SK-N-SH treated with all-trans-retinoic acid at 6 μM for 48 hours (cell line): ENCODE data around the gene ADH1C.

Experiments used
- ATAC-seq: fragments of 200-7000 bp; cut with Tn5 transposase; 3 replicates; pipeline ENCODE4 v1.9.1; 2020; ENCODE audit warnings: mild to moderate bottlenecking, moderate library complexity
- ARNTL ChIP-seq: fragments of 450-650 bp; formaldehyde crosslinking; IDR thresholded peaks from 2 replicates; pipeline ENCODE4 v1.5.0; 2020; ENCODE audit warnings: low read depth, mild to moderate bottlenecking, moderate library complexity, borderline replicate concordance
- BACH2 ChIP-seq: fragments of 250-450 bp; sonication (Bioruptor Pico); IDR thresholded peaks from 2 replicates; pipeline ENCODE4 v1.9.0; 2021; ENCODE audit warnings: mild to moderate bottlenecking, borderline replicate concordance
- CSDC2 ChIP-seq: fragments of 250-450 bp; sonication (Bioruptor Pico); IDR thresholded peaks from 2 replicates; pipeline ENCODE4 v1.5.0; 2020; ENCODE audit warnings: mild to moderate bottlenecking, moderate library complexity
- ESRRG ChIP-seq: fragments of 250-450 bp; sonication (Bioruptor Pico); IDR thresholded peaks from 2 replicates; pipeline ENCODE4 v1.6.1; 2021; ENCODE audit warnings: mild to moderate bottlenecking
- GLIS3 ChIP-seq: fragments of 250-450 bp; sonication (Bioruptor Pico); IDR thresholded peaks from 2 replicates; pipeline ENCODE4 v1.5.0; 2020; ENCODE audit warnings: mild to moderate bottlenecking, moderate library complexity
- ISL1 ChIP-seq: fragments of 250-450 bp; sonication (Bioruptor Pico); IDR thresholded peaks from 2 replicates; pipeline ENCODE4 v2.1.2; 2022; ENCODE audit warnings: mild to moderate bottlenecking, moderate library complexity
- OSR1 ChIP-seq: fragments of 250-450 bp; sonication (Bioruptor Pico); IDR thresholded peaks from 2 replicates; pipeline ENCODE4 v1.8.0; 2022; ENCODE audit warnings: moderate library complexity, mild to moderate bottlenecking, inconsistent platforms
- RARB ChIP-seq: fragments of 250-450 bp; sonication (Bioruptor Pico); IDR thresholded peaks from 2 replicates; pipeline ENCODE4 v1.8.0; 2021; ENCODE audit warnings: mild to moderate bottlenecking, moderate library complexity
- SNAI2 ChIP-seq: fragments of 250-450 bp; sonication (Bioruptor Pico); IDR thresholded peaks from 2 replicates; pipeline ENCODE4 v1.5.0; 2020; ENCODE audit warnings: mild to moderate bottlenecking, moderate library complexity
- TCF4 ChIP-seq: fragments of 250-450 bp; sonication (Bioruptor Pico); IDR thresholded peaks from 2 replicates; pipeline ENCODE4 v1.8.0; 2021; ENCODE audit warnings: mild to moderate bottlenecking, moderate library complexity, borderline replicate concordance
- TOX ChIP-seq: fragments of 250-450 bp; sonication (Bioruptor Pico); IDR thresholded peaks from 2 replicates; pipeline ENCODE4 v1.8.0; 2021; ENCODE audit warnings: mild to moderate bottlenecking, moderate library complexity, borderline replicate concordance
- TSHZ2 ChIP-seq: fragments of 250-450 bp; sonication (Bioruptor Pico); IDR thresholded peaks from 2 replicates; pipeline ENCODE4 v1.5.0; 2020; ENCODE audit warnings: mild to moderate bottlenecking, moderate library complexity
- ZC3H10 ChIP-seq: fragments of 250-450 bp; sonication (Bioruptor Pico); IDR thresholded peaks from 2 replicates; pipeline ENCODE4 v1.5.1; 2021; ENCODE audit warnings: mild to moderate bottlenecking, moderate library complexity
- ZFP3 ChIP-seq: fragments of 250-450 bp; sonication (Bioruptor Pico); IDR thresholded peaks from 2 replicates; pipeline ENCODE4 v1.5.0; 2020; ENCODE audit warnings: mild to moderate bottlenecking, moderate library complexity
- ZFP30 ChIP-seq: fragments of 450-650 bp; formaldehyde crosslinking; IDR thresholded peaks from 2 replicates; pipeline ENCODE4 v1.5.0; 2022; ENCODE audit warnings: mild to moderate bottlenecking, moderate library complexity
- ZNF565 ChIP-seq: fragments of 450-650 bp; formaldehyde crosslinking; conservative IDR thresholded peaks from 2 replicates; pipeline ENCODE4 v1.5.0; 2020; ENCODE audit warnings: low read depth, mild to moderate bottlenecking, moderate library complexity
- ZNF70 ChIP-seq: fragments of 450-650 bp; formaldehyde crosslinking; IDR thresholded peaks from 2 replicates; pipeline ENCODE4 v1.5.0; 2020; ENCODE audit warnings: mild to moderate bottlenecking, moderate library complexity
- TF ChIP-seq, protein P1 (sequence below): fragments of 250-450 bp; sonication (Bioruptor Pico); IDR thresholded peaks from 2 replicates; pipeline ENCODE4 v1.8.0; 2020; ENCODE audit warnings: mild to moderate bottlenecking, moderate library complexity, borderline replicate concordance
- TF ChIP-seq, protein P2 (sequence below): fragments of 250-450 bp; sonication (Bioruptor Pico); IDR thresholded peaks from 2 replicates; pipeline ENCODE4 v1.5.1; 2021; ENCODE audit warnings: mild to moderate bottlenecking, moderate library complexity
- TF ChIP-seq, protein P3 (sequence below): fragments of 250-450 bp; sonication (Bioruptor Pico); IDR thresholded peaks from 2 replicates; pipeline ENCODE4 v1.8.0; 2021; ENCODE audit warnings: low read depth, mild to moderate bottlenecking, moderate library complexity, borderline replicate concordance
- TF ChIP-seq, protein P4 (sequence below): fragments of 250-450 bp; sonication (Bioruptor Pico); IDR thresholded peaks from 2 replicates; pipeline ENCODE4 v1.5.1; 2020; ENCODE audit warnings: low read depth, mild to moderate bottlenecking, moderate library complexity

ADH1C gene

DNA sequence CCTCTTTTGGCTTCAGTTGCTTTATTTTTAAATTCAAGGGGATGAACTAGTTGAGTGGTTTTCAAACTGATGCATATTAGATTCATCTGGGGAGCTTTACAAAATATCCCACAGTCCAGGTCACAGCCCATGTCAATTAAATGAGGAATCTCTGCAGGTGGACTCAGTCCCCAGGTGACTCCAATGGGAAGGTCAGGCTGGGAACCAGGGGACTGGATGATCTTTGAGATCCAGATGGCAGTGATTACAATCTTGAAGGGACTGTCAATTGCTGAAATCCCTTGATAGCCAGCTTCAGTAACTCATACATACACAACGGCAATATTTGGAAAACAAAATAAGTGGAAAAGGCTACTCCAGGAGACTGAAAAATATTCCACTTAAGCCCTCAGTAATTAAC is 38.3 kb downstream of the ADH1C start (continued):
- TF ChIP-seq, protein P1, sequence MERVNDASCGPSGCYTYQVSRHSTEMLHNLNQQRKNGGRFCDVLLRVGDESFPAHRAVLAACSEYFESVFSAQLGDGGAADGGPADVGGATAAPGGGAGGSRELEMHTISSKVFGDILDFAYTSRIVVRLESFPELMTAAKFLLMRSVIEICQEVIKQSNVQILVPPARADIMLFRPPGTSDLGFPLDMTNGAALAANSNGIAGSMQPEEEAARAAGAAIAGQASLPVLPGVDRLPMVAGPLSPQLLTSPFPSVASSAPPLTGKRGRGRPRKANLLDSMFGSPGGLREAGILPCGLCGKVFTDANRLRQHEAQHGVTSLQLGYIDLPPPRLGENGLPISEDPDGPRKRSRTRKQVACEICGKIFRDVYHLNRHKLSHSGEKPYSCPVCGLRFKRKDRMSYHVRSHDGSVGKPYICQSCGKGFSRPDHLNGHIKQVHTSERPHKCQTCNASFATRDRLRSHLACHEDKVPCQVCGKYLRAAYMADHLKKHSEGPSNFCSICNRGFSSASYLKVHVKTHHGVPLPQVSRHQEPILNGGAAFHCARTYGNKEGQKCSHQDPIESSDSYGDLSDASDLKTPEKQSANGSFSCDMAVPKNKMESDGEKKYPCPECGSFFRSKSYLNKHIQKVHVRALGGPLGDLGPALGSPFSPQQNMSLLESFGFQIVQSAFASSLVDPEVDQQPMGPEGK (CRISPR knock-in tag), result no peak
- TF ChIP-seq SNAI2 (CRISPR knock-in tag) (no peak), GLIS3 (CRISPR knock-in tag) (no peak), ESRRG (CRISPR knock-in tag) (no peak), ISL1 (CRISPR knock-in tag) (no peak), TCF4 (CRISPR knock-in tag) (no peak)

DNA sequence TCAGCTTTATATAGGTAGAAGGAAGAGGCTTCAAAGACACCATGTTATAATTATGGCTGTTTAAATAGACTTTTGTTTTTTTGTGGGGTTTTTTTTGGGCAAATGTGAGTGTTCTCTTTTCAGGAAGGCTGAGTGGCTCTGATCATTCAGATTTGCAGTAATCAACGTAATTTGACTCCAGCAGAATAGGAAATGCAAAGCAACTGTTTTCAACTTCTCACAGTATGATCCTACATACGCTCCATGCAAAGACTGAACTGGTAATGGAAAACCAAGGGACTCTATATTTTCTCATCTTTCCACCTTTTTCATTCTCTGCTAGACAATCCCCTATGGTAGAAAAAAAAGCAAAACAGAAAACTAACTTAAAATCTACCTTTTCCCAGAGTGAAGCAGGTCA is 42.2 kb downstream of the ADH1C start:
- TF ChIP-seq ZNF565 (no peak), RARB (CRISPR knock-in tag) (no peak), ZC3H10 (no peak), ISL1 (CRISPR knock-in tag) (no peak), ZFP3 (CRISPR knock-in tag) (no peak), ARNTL (CRISPR knock-in tag) (no peak), ZFP30 (CRISPR knock-in tag) (no peak), OSR1 (CRISPR knock-in tag) (no peak), GLIS3 (CRISPR knock-in tag) (no peak), CSDC2 (CRISPR knock-in tag) (no peak), ZNF70 (CRISPR knock-in tag) (no peak), BACH2 (CRISPR knock-in tag) (no peak), TSHZ2 (CRISPR knock-in tag) (no peak), ESRRG (CRISPR knock-in tag) (no peak)
- TF ChIP-seq, protein P2, sequence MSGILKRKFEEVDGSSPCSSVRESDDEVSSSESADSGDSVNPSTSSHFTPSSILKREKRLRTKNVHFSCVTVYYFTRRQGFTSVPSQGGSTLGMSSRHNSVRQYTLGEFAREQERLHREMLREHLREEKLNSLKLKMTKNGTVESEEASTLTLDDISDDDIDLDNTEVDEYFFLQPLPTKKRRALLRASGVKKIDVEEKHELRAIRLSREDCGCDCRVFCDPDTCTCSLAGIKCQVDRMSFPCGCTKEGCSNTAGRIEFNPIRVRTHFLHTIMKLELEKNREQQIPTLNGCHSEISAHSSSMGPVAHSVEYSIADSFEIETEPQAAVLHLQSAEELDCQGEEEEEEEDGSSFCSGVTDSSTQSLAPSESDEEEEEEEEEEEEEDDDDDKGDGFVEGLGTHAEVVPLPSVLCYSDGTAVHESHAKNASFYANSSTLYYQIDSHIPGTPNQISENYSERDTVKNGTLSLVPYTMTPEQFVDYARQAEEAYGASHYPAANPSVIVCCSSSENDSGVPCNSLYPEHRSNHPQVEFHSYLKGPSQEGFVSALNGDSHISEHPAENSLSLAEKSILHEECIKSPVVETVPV, result no peak
- TF ChIP-seq, protein P1 (CRISPR knock-in tag), result no peak
- TF ChIP-seq, protein P3, sequence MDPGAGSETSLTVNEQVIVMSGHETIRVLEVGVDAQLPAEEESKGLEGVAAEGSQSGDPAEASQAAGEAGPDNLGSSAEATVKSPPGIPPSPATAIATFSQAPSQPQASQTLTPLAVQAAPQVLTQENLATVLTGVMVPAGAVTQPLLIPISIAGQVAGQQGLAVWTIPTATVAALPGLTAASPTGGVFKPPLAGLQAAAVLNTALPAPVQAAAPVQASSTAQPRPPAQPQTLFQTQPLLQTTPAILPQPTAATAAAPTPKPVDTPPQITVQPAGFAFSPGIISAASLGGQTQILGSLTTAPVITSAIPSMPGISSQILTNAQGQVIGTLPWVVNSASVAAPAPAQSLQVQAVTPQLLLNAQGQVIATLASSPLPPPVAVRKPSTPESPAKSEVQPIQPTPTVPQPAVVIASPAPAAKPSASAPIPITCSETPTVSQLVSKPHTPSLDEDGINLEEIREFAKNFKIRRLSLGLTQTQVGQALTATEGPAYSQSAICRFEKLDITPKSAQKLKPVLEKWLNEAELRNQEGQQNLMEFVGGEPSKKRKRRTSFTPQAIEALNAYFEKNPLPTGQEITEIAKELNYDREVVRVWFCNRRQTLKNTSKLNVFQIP (CRISPR knock-in tag), result no peak
- no peak for ATAC-seq

DNA sequence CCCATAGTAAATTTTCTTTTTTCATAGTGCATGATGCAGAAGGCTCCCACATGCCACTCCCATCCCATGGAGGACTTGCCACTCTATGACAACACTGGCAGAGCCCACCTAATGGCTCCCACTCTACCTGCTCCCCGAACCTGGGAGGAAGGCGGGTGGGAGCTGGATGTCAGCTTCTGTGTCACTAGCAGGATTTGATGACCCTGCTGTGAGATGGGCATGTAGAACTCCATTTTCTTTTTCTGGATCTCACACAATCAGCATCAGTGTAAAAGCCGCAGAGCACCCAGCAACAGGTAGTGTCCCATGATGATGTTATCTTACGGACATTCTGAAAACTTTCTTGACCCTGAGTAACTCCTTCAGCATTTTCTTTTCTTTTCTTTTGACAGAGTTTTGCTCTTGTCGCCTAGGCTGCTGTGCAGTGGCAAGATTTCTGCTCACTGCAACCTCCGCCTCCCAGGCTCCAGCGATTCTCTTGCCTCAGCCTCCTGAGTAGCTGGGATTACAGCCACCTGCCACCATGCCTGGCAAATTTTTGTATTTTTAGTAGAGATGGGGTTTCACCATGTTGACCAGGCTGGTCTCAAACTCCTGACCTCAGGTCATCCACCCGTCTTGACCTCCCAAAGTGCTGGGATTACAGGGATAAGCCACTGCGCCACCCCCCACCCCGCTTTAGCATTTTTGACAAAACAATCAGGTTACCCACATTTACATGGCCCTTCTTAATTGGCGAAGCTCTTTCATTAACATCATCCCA is 46.7 kb downstream of the ADH1C start:
- TF ChIP-seq TOX (CRISPR knock-in tag) (no peak), CSDC2 (CRISPR knock-in tag) (no peak), ISL1 (CRISPR knock-in tag) (no peak), OSR1 (CRISPR knock-in tag) (no peak), ZC3H10 (no peak)
- TF ChIP-seq, protein P4, sequence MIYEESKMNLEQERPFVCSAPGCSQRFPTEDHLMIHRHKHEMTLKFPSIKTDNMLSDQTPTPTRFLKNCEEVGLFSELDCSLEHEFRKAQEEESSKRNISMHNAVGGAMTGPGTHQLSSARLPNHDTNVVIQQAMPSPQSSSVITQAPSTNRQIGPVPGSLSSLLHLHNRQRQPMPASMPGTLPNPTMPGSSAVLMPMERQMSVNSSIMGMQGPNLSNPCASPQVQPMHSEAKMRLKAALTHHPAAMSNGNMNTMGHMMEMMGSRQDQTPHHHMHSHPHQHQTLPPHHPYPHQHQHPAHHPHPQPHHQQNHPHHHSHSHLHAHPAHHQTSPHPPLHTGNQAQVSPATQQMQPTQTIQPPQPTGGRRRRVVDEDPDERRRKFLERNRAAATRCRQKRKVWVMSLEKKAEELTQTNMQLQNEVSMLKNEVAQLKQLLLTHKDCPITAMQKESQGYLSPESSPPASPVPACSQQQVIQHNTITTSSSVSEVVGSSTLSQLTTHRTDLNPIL (CRISPR knock-in tag), result no peak
- TF ChIP-seq, protein P3 (CRISPR knock-in tag), result no peak
- no peak for ATAC-seq
